Neutrophil (primary cell): Measurements from ENCODE around the gene ILDR1.

Experiments used
- H3K27ac ChIP-seq: fragments of 200-600 bp; sonication (generic); 2 replicates; pipeline ENCODE4 v1.5.1; 2016; ENCODE audit warnings: mild to moderate bottlenecking, moderate library complexity
- H3K27me3 ChIP-seq: fragments of 200-600 bp; sonication (generic); 2 replicates; pipeline ENCODE4 v1.6.0; 2016; ENCODE audit warnings: mild to moderate bottlenecking
- H3K36me3 ChIP-seq: fragments of 200-600 bp; sonication (generic); 2 replicates; pipeline ENCODE4 v1.5.1; 2017
- H3K4me1 ChIP-seq, 2 experiments: fragments of 200-600 bp in 1 of 2; sonication (generic) in 1 of 2; 1 replicate in 1 of 2; 2 replicates in 1 of 2; pipeline versions ENCODE4 v1.5.1 to v1.6.1; 2013 to 2016; ENCODE audit warnings: low read depth in 1 of 2, low read length in 1 of 2, mild to moderate bottlenecking in 1 of 2, moderate library complexity in 1 of 2; ENCODE audit not compliant: control insufficient read depth in 1 of 2, insufficient read depth in 1 of 2
- H3K4me3 ChIP-seq, 2 experiments: fragments of 200-600 bp in 1 of 2; sonication (generic) in 1 of 2; 1 replicate in 1 of 2; 2 replicates in 1 of 2; pipeline ENCODE4 v1.5.1; 2013 to 2016; ENCODE audit warnings: low read depth in 1 of 2, low read length in 1 of 2, mild to moderate bottlenecking in 1 of 2, moderate library complexity in 1 of 2
- H3K9me3 ChIP-seq: fragments of 200-600 bp; sonication (generic); 2 replicates; pipeline ENCODE4 v1.5.1; 2016
- CTCF ChIP-seq: fragments of 200-600 bp; sonication (generic); IDR thresholded peaks from 2 replicates; pipeline ENCODE4 v1.5.1; 2016; ENCODE audit warnings: antibody characterized with exemption

ILDR1 gene

GRCh38 chr3:122063908-122064307 lies 41.9 kb upstream of the ILDR1 start:
- no peaks in the 10 kb centered on the region for H3K27me3 ChIP-seq
- no peak for TF ChIP-seq CTCF

GRCh38 chr3:122060040-122060698 lies 38.1 kb upstream of the ILDR1 start:
- no peaks in the 10 kb centered on the region for H3K9me3 ChIP-seq
- H3K36me3 ChIP-seq: no peaks in the 10 kb centered on the region
- H3K27me3 ChIP-seq: peaks cover 8% of the 10 kb centered on the region
- no peak overlapping the region for H3K27ac ChIP-seq
- H3K4me3 ChIP-seq: no peak overlapping the region
- TF ChIP-seq CTCF: no peak
- no peaks in the 10 kb centered on the region for H3K4me1 ChIP-seq

More at GRCh38 chr3:122063908-122064307, 41.9 kb upstream of the ILDR1 start:
- no peaks in the 10 kb centered on the region for H3K36me3 ChIP-seq
- H3K4me1 ChIP-seq: peaks cover 0 to 11% of the 10 kb centered on the region in 2 experiments
- H3K9me3 ChIP-seq: no peaks in the 10 kb centered on the region
- H3K4me3 ChIP-seq: no peak overlapping the region
- no peak overlapping the region for H3K27ac ChIP-seq

- no peak for TF ChIP-seq CTCF
- H3K9me3 ChIP-seq: no peaks in the 10 kb centered on the region
- no peaks in the 10 kb centered on the region for H3K36me3 ChIP-seq
- H3K27ac ChIP-seq: no peak overlapping the region
- H3K4me1 ChIP-seq: no peaks in the 10 kb centered on the region
- no peak overlapping the region for H3K4me3 ChIP-seq
- H3K27me3 ChIP-seq: peaks cover 9% of the 10 kb centered on the region
These were observed 36.2 kb upstream of the ILDR1 start for GRCh38 chr3:122058294-122058693.

GRCh38 chr3:122057671-122058070 lies 35.6 kb upstream of the ILDR1 start:
- no peak overlapping the region for H3K27ac ChIP-seq
- TF ChIP-seq CTCF: no peak

GRCh38 chr3:122055215-122055614 lies 33.2 kb upstream of the ILDR1 start, which contains the start of gene CD86:
Gene CD86, plus strand, starts transcription at chr3:122055362. Its CDS starts 128 bp downstream, at chr3:122055490.
- Histone ChIP-seq H3K27me3 (peaks cover 9% of the 10 kb centered on the region), H3K4me1 (no peaks in the 10 kb centered on the region), H3K36me3 (no peaks in the 10 kb centered on the region), H3K27ac (no peak within 1 kb of the TSS), H3K4me3 (no peak within 1 kb of the TSS), H3K9me3 (no peaks in the 10 kb centered on the region)
- no peak for TF ChIP-seq CTCF

More at GRCh38 chr3:122057671-122058070, 35.6 kb upstream of the ILDR1 start:
- no peak overlapping the region for H3K4me3 ChIP-seq
- peaks cover 9% of the 10 kb centered on the region for H3K27me3 ChIP-seq
- no peaks in the 10 kb centered on the region for H3K36me3 ChIP-seq
- no peaks in the 10 kb centered on the region for H3K4me1 ChIP-seq
- H3K9me3 ChIP-seq: no peaks in the 10 kb centered on the region
